SIG-M5 (cell line): ENCODE data around the gene VPS37C.
"Not testable (repeated sequence)": the region's sequence is repeated elsewhere in the genome, so short reads cannot be mapped to it uniquely, and the experiment has no call there.

Source experiments
- DNase-seq: peaks from one replicate; lab custom pipeline; 2025; lab: John Stamatoyannopoulos, UW

VPS37C gene

GRCh38 chr11:61161190-61162091 lies at the start of gene VPS37C:
Gene VPS37C, minus strand, starts transcription at chr11:61161426. Its CDS starts 22,597 bp downstream, at chr11:61138829.
- DNase-seq = peak; percentile 8

- not testable (repeated sequence) for DNase-seq
These were observed 49.4 kb upstream of the VPS37C start for GRCh38 chr11:61210629-61211028.

- not testable (repeated sequence) for DNase-seq
These were observed 46.5 kb upstream of the VPS37C start for GRCh38 chr11:61207636-61208310.

GRCh38 chr11:61204502-61205059 lies 43.4 kb upstream of the VPS37C start:
- not testable (repeated sequence) for DNase-seq

GRCh38 chr11:61203873-61204272 lies 42.6 kb upstream of the VPS37C start:
- not testable (repeated sequence) for DNase-seq

GRCh38 chr11:61202950-61203746 lies 41.9 kb upstream of the VPS37C start, which contains the start of gene PGA3:
Gene PGA3, plus strand, starts transcription at chr11:61203515. Its CDS starts 50 bp downstream, at chr11:61203565.
- not testable (repeated sequence) for DNase-seq

GRCh38 chr11:61201476-61201875 lies 40.2 kb upstream of the VPS37C start:
- no peak for DNase-seq

GRCh38 chr11:61198948-61199523 lies 37.8 kb upstream of the VPS37C start:
- DNase-seq = no peak

GRCh38 chr11:61198361-61198760 lies 37.1 kb upstream of the VPS37C start:
- DNase-seq = no peak

GRCh38 chr11:61195719-61196118 lies 34.5 kb upstream of the VPS37C start:
- no peak for DNase-seq

- DNase-seq = no peak
These were observed 33.9 kb upstream of the VPS37C start for GRCh38 chr11:61194981-61195695.

- DNase-seq = no peak
These were observed 33.0 kb upstream of the VPS37C start for GRCh38 chr11:61194169-61194671.

GRCh38 chr11:61193596-61193995 lies 32.4 kb upstream of the VPS37C start:
- no peak for DNase-seq

GRCh38 chr11:61189933-61190332 lies 28.7 kb upstream of the VPS37C start:
- no peak for DNase-seq

GRCh38 chr11:61187505-61188130 lies 26.4 kb upstream of the VPS37C start:
- DNase-seq = no peak

- no peak for DNase-seq
These were observed 25.3 kb upstream of the VPS37C start for GRCh38 chr11:61186504-61186903.

- DNase-seq = no peak
These were observed 22.4 kb upstream of the VPS37C start for GRCh38 chr11:61183645-61184044.

GRCh38 chr11:61181489-61181888 lies 20.3 kb upstream of the VPS37C start:
- no peak for DNase-seq

GRCh38 chr11:61180205-61180604 lies 19.0 kb upstream of the VPS37C start:
- not testable (repeated sequence) for DNase-seq

- no peak for DNase-seq
These were observed 15.2 kb upstream of the VPS37C start for GRCh38 chr11:61176446-61176845.
